ENCODE measurements around the gene COPE. TPM values are rescaled to one million over a fixed set of nuclear protein-coding genes. Genes with fewer than 3 reads are reported as not detected.

The COPE gene
- total RNA-seq, 1 donor from 2014 or later = 141 TPM

DNA sequence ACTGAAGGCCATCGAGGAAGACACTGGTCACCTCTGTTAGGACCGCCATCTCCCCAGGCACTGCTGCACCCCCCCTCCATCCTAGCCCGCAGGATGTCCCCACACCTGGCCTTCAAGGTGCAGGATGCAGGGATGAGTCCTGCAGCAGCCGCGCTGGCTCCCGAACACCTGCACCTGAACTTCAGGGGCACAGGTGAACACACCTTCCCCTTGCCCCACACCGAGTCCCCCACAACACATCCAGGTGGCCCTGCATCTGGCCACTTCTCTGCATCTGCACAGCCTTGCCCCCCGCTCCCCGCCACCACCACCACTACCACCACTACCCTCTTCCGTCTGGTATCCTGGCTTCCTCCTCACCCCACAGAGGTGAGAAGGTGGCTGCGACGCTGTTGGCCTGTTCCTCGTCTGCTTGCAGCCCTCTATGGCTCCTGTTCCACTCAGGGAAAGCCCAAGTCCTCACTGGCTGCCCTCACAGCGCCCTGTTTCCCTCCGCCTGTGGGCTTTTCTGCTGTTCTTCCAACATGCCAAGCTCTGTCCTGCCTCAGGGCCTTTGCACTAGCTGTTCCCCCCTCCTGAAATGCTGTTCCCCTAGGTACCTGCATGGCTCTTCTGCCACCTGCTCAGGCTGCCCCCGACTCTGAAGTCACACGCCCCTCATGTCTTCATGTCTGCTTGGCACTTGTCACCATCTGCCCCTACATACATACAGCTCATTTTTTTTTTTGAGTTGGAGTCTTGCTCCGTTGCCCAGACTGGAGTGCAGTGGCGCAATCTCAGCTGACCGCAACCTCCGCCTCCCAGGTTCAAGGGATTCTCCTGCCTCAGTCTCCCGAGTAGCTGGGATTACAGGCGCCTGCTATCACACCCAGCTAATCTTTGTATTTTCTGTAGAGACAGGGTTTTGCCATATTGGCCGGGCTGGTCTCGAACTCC is 21.8 kb downstream of the COPE start:
- Histone ChIP-seq H3K27me3 (peaks cover 24% of the 10 kb centered on the region), H3K27ac (no peak overlapping the region), H3K9me3 (no peaks in the 10 kb centered on the region), H3K36me3 (peaks cover 31% of the 10 kb centered on the region), H3K4me3 (no peak overlapping the region), H3K4me1 (peaks cover 3% of the 10 kb centered on the region)
- intact Hi-C loops (cut with DNase I) = no loop called here
- DNase-seq (no peak), ATAC-seq (no peak)
- TF ChIP-seq, protein P1, sequence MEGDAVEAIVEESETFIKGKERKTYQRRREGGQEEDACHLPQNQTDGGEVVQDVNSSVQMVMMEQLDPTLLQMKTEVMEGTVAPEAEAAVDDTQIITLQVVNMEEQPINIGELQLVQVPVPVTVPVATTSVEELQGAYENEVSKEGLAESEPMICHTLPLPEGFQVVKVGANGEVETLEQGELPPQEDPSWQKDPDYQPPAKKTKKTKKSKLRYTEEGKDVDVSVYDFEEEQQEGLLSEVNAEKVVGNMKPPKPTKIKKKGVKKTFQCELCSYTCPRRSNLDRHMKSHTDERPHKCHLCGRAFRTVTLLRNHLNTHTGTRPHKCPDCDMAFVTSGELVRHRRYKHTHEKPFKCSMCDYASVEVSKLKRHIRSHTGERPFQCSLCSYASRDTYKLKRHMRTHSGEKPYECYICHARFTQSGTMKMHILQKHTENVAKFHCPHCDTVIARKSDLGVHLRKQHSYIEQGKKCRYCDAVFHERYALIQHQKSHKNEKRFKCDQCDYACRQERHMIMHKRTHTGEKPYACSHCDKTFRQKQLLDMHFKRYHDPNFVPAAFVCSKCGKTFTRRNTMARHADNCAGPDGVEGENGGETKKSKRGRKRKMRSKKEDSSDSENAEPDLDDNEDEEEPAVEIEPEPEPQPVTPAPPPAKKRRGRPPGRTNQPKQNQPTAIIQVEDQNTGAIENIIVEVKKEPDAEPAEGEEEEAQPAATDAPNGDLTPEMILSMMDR (IDR thresholded peaks at IDR 0.05) = no peak

DNA sequence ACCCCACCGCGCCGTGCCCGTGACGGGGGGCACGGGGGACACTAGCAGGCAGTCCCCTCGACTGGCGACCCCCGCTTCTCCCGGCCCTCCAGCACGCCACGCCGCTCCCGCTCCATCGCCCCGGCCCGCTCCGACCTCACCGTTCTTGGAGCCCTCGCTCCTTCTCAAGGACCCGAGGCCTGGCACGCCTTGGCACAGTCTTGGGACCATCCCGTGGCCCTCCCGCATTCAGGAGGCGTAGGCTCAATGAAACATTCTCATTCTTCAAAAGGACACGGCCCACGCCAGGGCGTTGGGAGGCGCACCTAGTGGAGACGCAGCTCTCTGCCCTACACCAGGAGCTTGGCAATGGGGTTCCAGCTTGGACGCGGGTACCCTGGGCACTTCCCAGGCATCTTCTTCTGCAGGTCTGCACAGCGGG is 22.8 kb downstream of the COPE start:
- no peak for DNase-seq
- Histone ChIP-seq H3K36me3 (peaks cover 28% of the 10 kb centered on the region), H3K27me3 (peaks cover 24% of the 10 kb centered on the region), H3K9me3 (no peaks in the 10 kb centered on the region), H3K27ac (no peak overlapping the region), H3K4me1 (peaks cover 3% of the 10 kb centered on the region), H3K4me3 (no peak overlapping the region)
- intact Hi-C loops (cut with DNase I) = no loop called here
- TF ChIP-seq, protein P1 (IDR thresholded peaks at IDR 0.05) = no peak
- no peak for ATAC-seq

DNA sequence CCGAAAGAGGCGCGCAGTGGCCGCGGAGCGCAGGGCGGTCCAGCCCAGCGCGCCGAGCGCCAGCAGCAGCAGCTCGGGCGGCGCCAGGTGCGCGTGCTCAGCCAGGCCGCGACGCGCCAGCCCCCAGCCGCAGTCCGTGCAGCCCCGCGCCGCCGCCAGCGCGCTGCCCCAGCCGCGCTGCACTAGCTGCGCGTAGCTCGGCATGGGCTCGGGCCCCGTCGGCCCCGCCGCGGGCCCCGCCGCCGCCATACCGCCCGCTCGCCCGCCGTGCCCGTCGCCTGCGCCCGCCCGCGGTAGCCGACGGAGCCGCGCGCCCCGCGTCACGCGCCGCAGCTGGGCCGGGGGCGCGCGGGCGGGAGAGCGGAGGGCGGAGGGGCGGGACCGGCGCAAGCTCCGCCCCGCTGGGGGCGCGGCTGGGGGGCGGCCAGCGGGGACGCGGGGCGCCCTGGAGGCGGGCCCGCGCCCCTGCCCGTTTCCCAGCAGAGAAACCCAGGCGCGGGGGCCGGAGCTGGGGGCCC is 23.3 kb downstream of the COPE start, which contains the start of gene CERS1:
Gene CERS1, minus strand, starts transcription at position 335 of the 518 bp plus-strand sequence. Its CDS starts 86 bp downstream, at position 249.
- H3K27me3 ChIP-seq = peaks cover 24% of the 10 kb centered on the region

DNA sequence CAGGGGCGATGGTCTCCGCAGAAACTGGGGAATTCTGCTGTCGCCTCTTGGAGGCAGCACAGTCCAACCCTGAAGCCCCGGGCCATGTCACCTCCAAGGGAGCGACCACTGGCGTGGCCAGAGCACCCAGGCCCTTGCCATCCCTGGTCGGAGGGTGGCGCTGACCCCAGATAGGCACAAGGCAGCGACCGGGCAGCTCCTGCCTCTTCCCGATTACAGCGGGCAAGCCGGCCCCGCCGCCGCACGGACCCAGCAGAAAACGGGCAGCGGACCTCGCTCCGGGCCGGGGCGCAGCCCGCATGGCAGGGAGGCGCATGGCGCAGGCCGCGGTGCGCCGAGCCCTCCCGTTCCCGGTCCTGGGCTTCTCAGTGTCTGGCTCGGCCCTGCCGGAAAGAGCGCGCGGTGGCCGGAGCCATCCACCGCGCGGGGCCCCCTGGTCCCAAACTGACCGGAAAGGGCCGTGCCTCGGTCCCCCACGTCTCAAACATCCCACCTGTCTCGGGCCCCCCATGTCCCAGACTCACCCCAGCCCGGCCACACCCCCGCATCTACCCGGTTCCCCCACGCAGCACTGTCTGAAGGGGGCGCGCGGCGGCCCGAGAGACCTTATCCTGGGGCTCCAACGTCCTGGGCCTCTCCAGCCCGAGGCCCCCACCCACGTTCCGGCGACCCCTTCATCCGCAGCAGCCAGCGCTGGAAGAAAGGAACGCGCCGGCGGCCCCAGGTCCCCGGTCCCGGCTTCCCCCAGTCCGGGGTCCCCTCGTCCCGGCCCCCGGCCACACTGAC is 24.0 kb downstream of the COPE start:
- Histone ChIP-seq H3K4me3 (peak overlapping the region; percentile 31), H3K9me3 (no peaks in the 10 kb centered on the region), H3K4me1 (peaks cover 3% of the 10 kb centered on the region), H3K36me3 (peaks cover 16% of the 10 kb centered on the region), H3K27me3 (peaks cover 24% of the 10 kb centered on the region), H3K27ac (no peak overlapping the region)
- intact Hi-C loops (cut with DNase I) = no loop called here
- ATAC-seq (peak; percentile 39), DNase-seq (no peak)
- TF ChIP-seq, protein P1 (IDR thresholded peaks at IDR 0.05) = peak; percentile 34

More for the DNA sequence above, 23.3 kb downstream of the COPE start, which contains the start of gene CERS1:
- TF ChIP-seq, protein P1 (IDR thresholded peaks at IDR 0.05) = no peak
- DNase-seq = no peak
- intact Hi-C loops (cut with DNase I) = no loop called here
- no peak within 1 kb of the TSS for H3K27ac ChIP-seq
- no peak for ATAC-seq
- H3K4me1 ChIP-seq = peaks cover 3% of the 10 kb centered on the region
- no peaks in the 10 kb centered on the region for H3K9me3 ChIP-seq
- H3K36me3 ChIP-seq = peaks cover 23% of the 10 kb centered on the region
- H3K4me3 ChIP-seq = peak within 1 kb of the TSS; percentile 31

DNA sequence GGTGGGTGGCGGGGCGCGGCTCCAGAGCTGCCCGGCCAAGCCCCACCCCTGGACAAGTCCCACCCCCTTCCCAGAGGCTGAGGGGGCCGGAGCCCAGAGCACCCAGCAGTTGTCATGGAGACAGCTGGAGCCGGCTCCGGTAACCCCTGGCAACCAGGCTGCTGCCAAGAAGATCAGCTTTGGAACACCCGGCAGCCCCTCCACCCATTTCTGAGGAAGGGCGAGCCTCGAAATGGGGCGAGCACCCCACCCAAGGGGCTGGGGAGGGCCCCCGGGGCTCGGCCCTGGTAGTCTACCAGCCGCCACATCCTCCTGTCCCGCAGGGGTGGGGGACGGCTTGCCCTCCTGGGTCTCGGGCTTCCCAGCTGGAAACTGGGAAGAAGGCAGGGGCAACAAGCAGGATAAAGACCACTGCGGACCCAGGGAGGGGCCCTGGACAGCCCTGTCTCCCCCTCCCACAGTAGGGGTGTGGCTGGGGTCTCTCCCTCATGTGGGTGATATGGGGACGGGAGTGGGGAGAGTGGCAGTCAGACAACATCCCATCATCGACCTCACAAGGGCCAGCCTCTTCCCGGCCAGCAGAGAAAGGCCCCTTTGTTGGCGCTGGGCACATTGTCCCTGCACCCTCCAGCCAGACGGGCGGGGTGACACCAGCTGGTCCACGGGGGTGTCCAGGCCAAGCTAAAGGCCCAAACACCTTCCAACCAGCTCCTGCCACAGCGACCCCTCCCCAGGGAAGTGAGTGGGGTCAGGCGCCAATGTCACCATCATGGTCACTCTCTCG is 24.7 kb downstream of the COPE start:
- Histone ChIP-seq H3K9me3 (no peaks in the 10 kb centered on the region), H3K4me3 (no peak overlapping the region), H3K36me3 (peaks cover 8% of the 10 kb centered on the region), H3K27ac (no peak overlapping the region), H3K4me1 (peaks cover 3% of the 10 kb centered on the region), H3K27me3 (peaks cover 24% of the 10 kb centered on the region)
- no peak for DNase-seq
- TF ChIP-seq, protein P1 (IDR thresholded peaks at IDR 0.05) = no peak
- intact Hi-C loops (cut with DNase I) = no loop called here
- no peak for ATAC-seq

Measured in upper lobe of right lung (tissue), 1 donor.